GM12875 (cell line): ENCODE results near the gene KIAA1614.

ENCODE experiments used
- H3K4me3 ChIP-seq: one replicate; pipeline ENCODE4 v1.5.1; 2011; ENCODE audit warnings: low read depth, low read length, control low read depth
- CTCF ChIP-seq: IDR thresholded peaks from 2 replicates; pipeline ENCODE4 v1.5.1; 2011; ENCODE audit warnings: low read depth, mild to moderate bottlenecking, control low read depth, inconsistent platforms, low read length, moderate library complexity, borderline replicate concordance; ENCODE audit not compliant: insufficient read depth

Gene KIAA1614

GRCh38 chr1:180970333-180971079 lies 57.8 kb downstream of the KIAA1614 start:
- TF ChIP-seq CTCF, result no peak
- no peak overlapping the region for H3K4me3 ChIP-seq

GRCh38 chr1:180971273-180971997 lies 58.7 kb downstream of the KIAA1614 start:
- no peak for TF ChIP-seq CTCF
- H3K4me3 ChIP-seq, result no peak overlapping the region

DNA sequence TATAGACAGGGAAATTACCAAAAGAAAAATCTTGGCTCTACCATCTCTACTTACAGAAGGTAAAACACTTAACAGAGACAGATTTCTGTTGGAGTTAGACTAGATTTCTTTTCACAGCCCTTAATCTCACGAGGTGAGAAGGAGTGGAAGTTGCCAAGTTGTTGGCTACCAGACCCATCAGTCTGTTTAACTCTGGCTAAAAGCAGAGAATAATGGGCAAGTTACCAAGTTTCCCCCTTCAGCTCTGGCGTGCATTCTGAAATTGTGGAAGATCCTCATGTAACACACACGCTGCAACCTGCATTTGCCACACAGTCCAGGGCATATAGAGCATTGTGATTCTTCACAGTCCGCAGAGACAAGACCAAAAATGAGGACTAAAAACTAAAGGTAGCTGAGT lies 60.7 kb downstream of the KIAA1614 start:
- no peak overlapping the region for H3K4me3 ChIP-seq
- no peak for TF ChIP-seq CTCF

- H3K4me3 ChIP-seq, result no peak overlapping the region
- no peak for TF ChIP-seq CTCF
These were observed 61.5 kb downstream of the KIAA1614 start for GRCh38 chr1:180974236-180974635.

GRCh38 chr1:180975551-180975950 lies 62.9 kb downstream of the KIAA1614 start:
- H3K4me3 ChIP-seq, result no peak overlapping the region
- TF ChIP-seq CTCF, result no peak

DNA sequence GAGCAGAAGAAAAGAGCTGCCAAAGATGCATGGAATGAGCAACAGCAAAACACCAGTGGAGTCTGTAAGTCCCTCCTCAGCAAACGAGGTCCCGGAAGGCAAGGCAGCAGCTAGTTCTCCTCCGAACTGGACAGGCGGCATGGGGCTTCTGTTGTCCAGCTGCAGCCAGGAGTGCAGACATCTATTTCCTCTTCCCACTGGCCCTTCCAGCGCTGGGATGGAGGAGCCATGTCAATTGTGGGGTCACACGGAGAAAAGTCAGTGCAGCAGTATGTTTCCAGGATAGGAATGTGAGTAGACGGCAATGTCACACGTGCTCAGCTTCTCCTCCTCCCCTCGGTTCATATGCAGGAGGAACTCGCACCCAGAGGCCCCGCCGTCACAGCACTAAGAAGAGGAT lies 63.5 kb downstream of the KIAA1614 start:
- no peak for TF ChIP-seq CTCF
- no peak overlapping the region for H3K4me3 ChIP-seq
